Cardiac fibroblast (primary cell): ENCODE data around the gene GDF2.

Experiments
- DNase-seq, 2 donors: peaks; one replicate each; pipeline versions ENCODE4 v3.0.0 to v3.0.0-alpha.2; 2010; ENCODE audit warnings: low read depth in 2 of 2
- H3K4me3 ChIP-seq, 2 donors: replicated peaks in 1 of 2; 1 replicate in 1 of 2; 2 replicates in 1 of 2; pipeline ENCODE4 v1.5.1; 2011; ENCODE audit warnings: low read depth in 2 of 2, low read length in 2 of 2, mild to moderate bottlenecking in 2 of 2, moderate library complexity in 1 of 2
- CTCF ChIP-seq: IDR thresholded peaks from one replicate; pipeline ENCODE4 v1.5.1; 2011; ENCODE audit warnings: low read depth, mild to moderate bottlenecking, low read length, inconsistent platforms

GDF2 gene

DNA sequence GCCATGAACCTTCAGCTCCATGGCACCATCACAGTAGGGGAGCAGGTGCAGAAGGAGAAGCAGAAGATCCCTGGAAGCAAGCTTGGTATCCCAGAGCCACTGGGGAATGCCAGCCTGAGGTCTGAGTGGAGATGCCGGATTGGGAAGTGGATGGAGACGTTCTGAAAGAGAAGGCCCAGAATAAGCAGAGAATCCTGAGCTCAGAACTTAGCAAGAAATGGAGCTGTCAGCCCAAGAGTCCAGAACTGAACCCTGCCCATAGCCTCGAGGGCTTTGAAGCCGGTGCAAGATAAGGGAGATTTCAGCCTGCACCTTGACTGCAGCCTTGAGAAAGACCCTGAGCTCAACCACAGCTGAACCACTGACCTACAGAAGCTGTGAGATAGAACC is 36.1 kb upstream of the GDF2 start:
- no peak for DNase-seq
- no peak overlapping the region for H3K4me3 ChIP-seq
- TF ChIP-seq CTCF, result no peak

- no peak for DNase-seq
- H3K4me3 ChIP-seq, result no peak overlapping the region
- no peak for TF ChIP-seq CTCF
Measured at GRCh38 chr10:47286591-47287315, 35.5 kb upstream of the GDF2 start.

DNA sequence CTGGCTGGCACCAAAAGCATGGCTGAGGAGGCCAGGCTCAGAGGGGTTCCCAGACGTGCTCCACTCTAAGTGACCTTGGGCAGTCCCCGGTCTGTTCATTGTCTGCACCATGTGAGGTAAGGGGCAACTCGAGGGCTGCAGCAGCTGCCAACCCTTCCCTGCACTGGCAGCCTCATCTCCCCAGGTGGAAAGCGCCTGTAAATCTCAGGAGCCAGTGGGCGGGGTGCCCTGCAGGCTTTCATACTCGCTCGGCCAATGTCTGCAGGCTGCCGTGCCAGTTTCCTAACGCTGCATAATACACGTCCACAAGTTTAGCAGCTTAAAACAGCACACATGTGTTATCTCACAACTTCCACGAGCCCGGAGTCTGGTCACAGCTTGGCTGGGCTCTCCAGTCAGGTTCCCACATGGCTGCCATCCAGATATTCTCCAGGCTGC is 34.9 kb upstream of the GDF2 start:
- no peak for DNase-seq
- no peak for TF ChIP-seq CTCF
- H3K4me3 ChIP-seq, result no peak overlapping the region

DNA sequence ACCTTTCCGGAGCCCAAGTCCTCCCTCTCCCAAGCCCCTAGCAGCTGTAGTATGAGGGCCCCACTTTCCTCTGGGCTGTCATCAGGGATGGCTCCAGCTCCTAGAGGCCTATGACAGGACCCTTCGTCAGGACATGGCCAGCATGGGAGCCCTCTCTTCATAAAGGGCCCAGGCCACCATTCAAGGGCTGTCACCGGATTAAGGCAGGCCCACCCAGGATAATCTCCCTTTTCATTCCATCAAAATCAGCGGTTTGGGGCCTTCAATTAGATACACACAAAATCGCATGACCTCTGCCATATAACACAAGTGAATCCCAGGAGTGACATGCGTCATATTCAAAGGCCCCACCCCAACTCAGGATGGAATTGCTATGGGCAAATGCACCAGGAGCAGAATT is 34.4 kb upstream of the GDF2 start:
- no peak overlapping the region for H3K4me3 ChIP-seq
- TF ChIP-seq CTCF, result no peak
- DNase-seq, result no peak

DNA sequence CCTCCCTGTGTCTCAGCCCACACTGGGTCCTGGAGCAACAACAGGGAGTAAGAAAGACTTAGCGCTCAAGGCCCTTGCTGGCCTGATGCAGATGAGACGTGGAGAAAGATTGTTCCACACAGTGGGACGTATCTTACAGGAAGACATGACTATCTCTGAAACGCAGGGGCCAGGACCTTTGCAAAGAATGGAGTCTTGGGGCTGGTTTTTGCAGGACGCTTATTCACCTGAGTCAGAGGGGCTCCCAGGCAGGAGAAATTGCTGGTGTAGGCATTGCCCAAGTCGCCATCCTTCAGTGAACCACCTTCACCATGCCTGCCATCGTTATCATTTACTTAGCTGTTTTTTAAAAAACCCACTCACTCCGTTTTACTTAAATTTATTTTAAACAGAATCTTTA is 34.0 kb upstream of the GDF2 start:
- H3K4me3 ChIP-seq, result no peak overlapping the region
- no peak for DNase-seq
- no peak for TF ChIP-seq CTCF

DNA sequence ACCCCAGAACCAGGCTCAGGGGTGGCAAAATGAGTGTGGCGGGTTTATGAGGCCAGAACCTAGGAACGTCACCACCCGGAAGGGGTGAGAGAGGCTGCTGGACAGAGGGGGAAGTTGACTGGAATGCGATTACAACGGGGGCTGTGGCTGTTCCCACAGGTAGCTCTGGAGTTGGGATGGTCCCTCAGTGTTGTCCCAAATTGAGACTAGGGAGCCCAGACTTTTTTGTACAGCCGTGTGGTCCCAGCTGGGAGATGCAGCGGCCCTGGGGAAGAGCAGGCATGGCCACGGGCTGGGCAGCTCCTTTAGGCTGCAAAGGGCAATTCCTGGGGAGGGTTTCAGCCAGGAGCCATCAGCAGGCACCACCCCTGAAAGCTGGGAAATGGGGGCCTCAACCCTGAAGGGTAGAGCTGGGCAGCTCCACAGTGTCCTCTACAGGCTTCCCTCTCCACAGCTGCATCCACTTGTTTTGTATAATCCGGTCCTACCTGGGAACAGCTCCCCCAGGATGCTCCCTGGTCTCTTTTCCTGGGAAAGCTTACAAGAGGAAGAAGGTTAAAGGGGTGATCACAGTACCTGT is 33.2 kb upstream of the GDF2 start:
- H3K4me3 ChIP-seq, result no peak overlapping the region
- no peak for TF ChIP-seq CTCF
- no peak for DNase-seq
